ENCODE results near the gene ZC2HC1B.

ZC2HC1B gene

GRCh38 chr6:143939364-143939763 is 75.1 kb downstream of the ZC2HC1B start:
- TF ChIP-seq PKNOX1 (IDR thresholded peaks at IDR 0.05) (no peak), ARNT (IDR thresholded peaks at IDR 0.05) (no peak), FOXA1 (IDR thresholded peaks at IDR 0.05) (no peak), SUZ12 (IDR thresholded peaks at IDR 0.05) (no peak), ELF4 (IDR thresholded peaks at IDR 0.05) (no peak), FOXM1 (IDR thresholded peaks at IDR 0.05; ENCODE audit: borderline replicate concordance) (no peak), SP1 (IDR thresholded peaks at IDR 0.05) (no peak), CTBP1 (IDR thresholded peaks at IDR 0.05; ENCODE audit: borderline replicate concordance) (no peak)
- ChIA-PET POLR2A (no interaction called here), CTCF (interaction anchor here (0.7 to 2.9 kb wide), 10 partner anchors 9 to 1753 kb away, joined by 3 to 18 read pairs (median 4); no protein-coding TSS in a partner anchor)
- no peak for DNase-seq (ENCODE audit: extremely low spot score)

- TF ChIP-seq ZNF384 (IDR thresholded peaks at IDR 0.05) (no peak), FOXM1 (IDR thresholded peaks at IDR 0.05; ENCODE audit: borderline replicate concordance) (no peak), SP1 (IDR thresholded peaks at IDR 0.05) (no peak), PKNOX1 (IDR thresholded peaks at IDR 0.05) (no peak), SUZ12 (IDR thresholded peaks at IDR 0.05) (no peak), BHLHE40 (IDR thresholded peaks at IDR 0.05; ENCODE audit: borderline replicate concordance) (no peak), HDGF (IDR thresholded peaks at IDR 0.05; ENCODE audit: borderline replicate concordance) (no peak), CTBP1 (IDR thresholded peaks at IDR 0.05; ENCODE audit: borderline replicate concordance) (no peak), TARDBP (IDR thresholded peaks at IDR 0.05) (no peak), ARNT (IDR thresholded peaks at IDR 0.05) (no peak), FOXA1 (IDR thresholded peaks at IDR 0.05) (no peak), NFRKB (IDR thresholded peaks at IDR 0.05) (no peak), FOXK2 (IDR thresholded peaks at IDR 0.05) (peak; percentile 66; the same call in 1 of the 2 replicates), L3MBTL2 (conservative IDR thresholded peaks at IDR 0.05) (no peak), ELF4 (IDR thresholded peaks at IDR 0.05) (peak; percentile 26; the same call in 1 of the 2 replicates), LEF1 (IDR thresholded peaks at IDR 0.05; ENCODE audit: borderline replicate concordance) (no peak)
- peak; percentile 78 for DNase-seq (ENCODE audit: extremely low spot score)
- POLR2A ChIA-PET = interaction anchor here (1.0 kb wide), 1 partner anchor 69 kb away, joined by 4 read pairs; no protein-coding TSS in a partner anchor
- CTCF ChIA-PET = interaction anchor here (0.6 to 2.9 kb wide), 16 partner anchors 9 to 617 kb away, joined by 3 to 18 read pairs (median 4); partner anchors contain the start of gene PLAGL1
Measured at GRCh38 chr6:143940011-143940597, 75.8 kb downstream of the ZC2HC1B start.

GRCh38 chr6:143941852-143942627 is 77.8 kb downstream of the ZC2HC1B start:
- ChIA-PET CTCF (interaction anchor here (0.6 to 4.6 kb wide), 14 partner anchors 9 to 367 kb away, joined by 3 to 37 read pairs (median 3); no protein-coding TSS in a partner anchor), POLR2A (no interaction called here)
- peak; percentile 77 for DNase-seq (ENCODE audit: extremely low spot score)
- TF ChIP-seq HDGF (IDR thresholded peaks at IDR 0.05; ENCODE audit: borderline replicate concordance) (no peak), ARNT (IDR thresholded peaks at IDR 0.05) (0 out of 2 replicates have a peak, but pooled peaks have one; percentile 17)

GRCh38 chr6:143948208-143948607 is 83.9 kb downstream of the ZC2HC1B start:
- POLR2A ChIA-PET = no interaction called here
- TF ChIP-seq L3MBTL2 (conservative IDR thresholded peaks at IDR 0.05) (no peak), FOXK2 (IDR thresholded peaks at IDR 0.05) (no peak), FOXA1 (IDR thresholded peaks at IDR 0.05) (no peak), LEF1 (IDR thresholded peaks at IDR 0.05; ENCODE audit: borderline replicate concordance) (no peak), TARDBP (IDR thresholded peaks at IDR 0.05) (no peak), ELF4 (IDR thresholded peaks at IDR 0.05) (no peak), FOXM1 (IDR thresholded peaks at IDR 0.05; ENCODE audit: borderline replicate concordance) (no peak), SP1 (IDR thresholded peaks at IDR 0.05) (no peak), BHLHE40 (IDR thresholded peaks at IDR 0.05; ENCODE audit: borderline replicate concordance) (no peak), SUZ12 (IDR thresholded peaks at IDR 0.05) (no peak), ARNT (IDR thresholded peaks at IDR 0.05) (no peak)
- DNase-seq (ENCODE audit: extremely low spot score) = no peak
- CTCF ChIA-PET = interaction anchor here (0.9 kb wide), 1 partner anchor 8 kb away, joined by 5 read pairs; no protein-coding TSS in a partner anchor

GRCh38 chr6:143949535-143949934 is 85.3 kb downstream of the ZC2HC1B start:
- ChIA-PET POLR2A (no interaction called here), CTCF (no interaction called here)
- TF ChIP-seq FOXA1 (IDR thresholded peaks at IDR 0.05) (no peak), NFRKB (IDR thresholded peaks at IDR 0.05) (no peak), TARDBP (IDR thresholded peaks at IDR 0.05) (no peak), SP1 (IDR thresholded peaks at IDR 0.05) (no peak), FOXM1 (IDR thresholded peaks at IDR 0.05; ENCODE audit: borderline replicate concordance) (no peak)
- DNase-seq (ENCODE audit: extremely low spot score) = no peak

GRCh38 chr6:143949962-143950361 is 85.7 kb downstream of the ZC2HC1B start:
- CTCF ChIA-PET = no interaction called here
- no peak for DNase-seq (ENCODE audit: extremely low spot score)
- POLR2A ChIA-PET = no interaction called here
- TF ChIP-seq SUZ12 (IDR thresholded peaks at IDR 0.05) = no peak
- no peak for TF ChIP-seq CTBP1 (IDR thresholded peaks at IDR 0.05; ENCODE audit: borderline replicate concordance)
- TF ChIP-seq NFRKB (IDR thresholded peaks at IDR 0.05) = no peak
- no peak for TF ChIP-seq PKNOX1 (IDR thresholded peaks at IDR 0.05)
- no peak for TF ChIP-seq LEF1 (IDR thresholded peaks at IDR 0.05; ENCODE audit: borderline replicate concordance)
- no peak for TF ChIP-seq FOXA1 (IDR thresholded peaks at IDR 0.05)
- no peak for TF ChIP-seq ARNT (IDR thresholded peaks at IDR 0.05)
- TF ChIP-seq SP1 (IDR thresholded peaks at IDR 0.05) = no peak
- TF ChIP-seq FOXM1 (IDR thresholded peaks at IDR 0.05; ENCODE audit: borderline replicate concordance) = no peak
- no peak for TF ChIP-seq FOXK2 (IDR thresholded peaks at IDR 0.05)
- no peak for TF ChIP-seq ELF4 (IDR thresholded peaks at IDR 0.05)
- TF ChIP-seq ZNF384 (IDR thresholded peaks at IDR 0.05) = no peak
- no peak for TF ChIP-seq L3MBTL2 (conservative IDR thresholded peaks at IDR 0.05)
- TF ChIP-seq TARDBP (IDR thresholded peaks at IDR 0.05) = no peak
- no peak for TF ChIP-seq BHLHE40 (IDR thresholded peaks at IDR 0.05; ENCODE audit: borderline replicate concordance)

Measured in HEK293T (cell line).